ENCODE data around the gene KATNBL1. TPM values are rescaled to one million over a fixed set of nuclear protein-coding genes. Genes with fewer than 3 reads are reported as not detected.
"Not testable (repeated sequence)": the region's sequence is repeated elsewhere in the genome, so short reads cannot be mapped to it uniquely, and the experiment has no call there.

Gene KATNBL1
- total RNA-seq, 2 donors from 2014 or later: 24.8 to 53.6 TPM

GRCh38 chr15:34203936-34204335 is 6.0 kb downstream of the KATNBL1 start:
- no peak for DNase-seq (ENCODE audit: low spot score)
- intact Hi-C loops (cut with DNase I): no loop called here
- WGBS: 100% methylated on average over 1 of the region's 1 CpG
- H3K36me3 ChIP-seq: no peaks in the 10 kb centered on the region
- TF ChIP-seq POLR2A (IDR thresholded peaks at IDR 0.05) (no peak), CTCF (IDR thresholded peaks at IDR 0.05) (no peak), POLR2AphosphoS5 (IDR thresholded peaks at IDR 0.05) (no peak)
- H3K9me3 ChIP-seq: no peaks in the 10 kb centered on the region
- H3K27me3 ChIP-seq (replicated peaks; ENCODE audit: insufficient read depth): no peaks in the 10 kb centered on the region
- H3K27ac ChIP-seq: no peak overlapping the region
- H3K4me3 ChIP-seq: no peak overlapping the region
- no peaks in the 10 kb centered on the region for H3K4me1 ChIP-seq (replicated peaks)

GRCh38 chr15:34203305-34203704 is 6.6 kb downstream of the KATNBL1 start:
- H3K4me1 ChIP-seq (replicated peaks): no peaks in the 10 kb centered on the region
- WGBS: 90% methylated on average over 1 of the region's 1 CpG
- H3K9me3 ChIP-seq: no peaks in the 10 kb centered on the region
- no peak for DNase-seq (ENCODE audit: low spot score)
- no peak overlapping the region for H3K27ac ChIP-seq
- H3K4me3 ChIP-seq: no peak overlapping the region
- no peaks in the 10 kb centered on the region for H3K27me3 ChIP-seq (replicated peaks; ENCODE audit: insufficient read depth)
- TF ChIP-seq POLR2A (IDR thresholded peaks at IDR 0.05) (no peak), CTCF (IDR thresholded peaks at IDR 0.05) (no peak), POLR2AphosphoS5 (IDR thresholded peaks at IDR 0.05) (no peak)
- intact Hi-C loops (cut with DNase I): no loop called here
- H3K36me3 ChIP-seq: no peaks in the 10 kb centered on the region

- H3K9me3 ChIP-seq; H3K4me3 ChIP-seq; H3K36me3 ChIP-seq; H3K27me3 ChIP-seq (replicated peaks; ENCODE audit: insufficient read depth); DNase-seq (ENCODE audit: low spot score); H3K4me1 ChIP-seq (replicated peaks); H3K27ac ChIP-seq; intact Hi-C loops (cut with DNase I): not testable (repeated sequence)
- WGBS: 89% methylated on average over 7 of the region's 7 CpGs
Measured at GRCh38 chr15:34193272-34193671, 16.6 kb downstream of the KATNBL1 start.

- TF ChIP-seq POLR2AphosphoS5 (IDR thresholded peaks at IDR 0.05): no peak
- no peak for TF ChIP-seq POLR2A (IDR thresholded peaks at IDR 0.05)
- no peak for TF ChIP-seq CTCF (IDR thresholded peaks at IDR 0.05)
- no peaks in the 10 kb centered on the region for H3K36me3 ChIP-seq
- H3K4me1 ChIP-seq (replicated peaks): no peaks in the 10 kb centered on the region
- H3K27me3 ChIP-seq (replicated peaks; ENCODE audit: insufficient read depth): no peaks in the 10 kb centered on the region
- H3K4me3 ChIP-seq: no peak overlapping the region
- H3K27ac ChIP-seq: no peak overlapping the region
- WGBS: 86% methylated on average over 5 of the region's 5 CpGs
- intact Hi-C loops (cut with DNase I): no loop called here
- no peaks in the 10 kb centered on the region for H3K9me3 ChIP-seq
- DNase-seq (ENCODE audit: low spot score): no peak
Measured at GRCh38 chr15:34188711-34189110, 21.2 kb downstream of the KATNBL1 start.

- intact Hi-C loops (cut with DNase I): no loop called here
- Histone ChIP-seq H3K27me3 (replicated peaks; ENCODE audit: insufficient read depth) (no peaks in the 10 kb centered on the region), H3K4me3 (no peak overlapping the region), H3K27ac (no peak overlapping the region), H3K9me3 (no peaks in the 10 kb centered on the region), H3K36me3 (no peaks in the 10 kb centered on the region), H3K4me1 (replicated peaks) (no peaks in the 10 kb centered on the region)
- 81% methylated on average over 4 of the region's 4 CpGs for WGBS
- no peak for TF ChIP-seq CTCF (IDR thresholded peaks at IDR 0.05)
- no peak for TF ChIP-seq POLR2AphosphoS5 (IDR thresholded peaks at IDR 0.05)
- no peak for TF ChIP-seq POLR2A (IDR thresholded peaks at IDR 0.05)
- DNase-seq (ENCODE audit: low spot score): no peak
Measured at GRCh38 chr15:34185666-34186065, 24.2 kb downstream of the KATNBL1 start.

Measured in prostate gland (tissue), 2 donors.